GM10248 (cell line): Measurements from ENCODE around the gene MCM10.
"Not testable (repeated sequence)": the region's sequence is repeated elsewhere in the genome, so short reads cannot be mapped to it uniquely, and the experiment has no call there.

ENCODE experiments used
- CTCF ChIA-PET: fragments of 300-600 bp; sonication (Branson Sonifier 250); formaldehyde crosslinking; extraction: SDS; loops from one replicate; lab custom pipeline; 2021; ENCODE audit warnings: antibody characterized with exemption; lab: Yijun Ruan, JAX
- POLR2A ChIA-PET: fragments of 350-650 bp; sonication (Branson Sonifier 250); formaldehyde crosslinking; extraction: SDS; loops from one replicate; lab custom pipeline; 2020; ENCODE audit warnings: antibody characterized with exemption; lab: Yijun Ruan, JAX
- DNase-seq: peaks from one replicate; pipeline ENCODE4 v3.0.0; 2012; ENCODE audit errors: extremely low spot score
- TF ChIP-seq, protein P1 (sequence below): IDR thresholded peaks from 2 replicates; pipeline ENCODE4 v1.5.1; 2012; ENCODE audit warnings: mild to moderate bottlenecking, low read depth; ENCODE audit errors: extremely low read depth, missing control alignments, control extremely low read depth

The MCM10 gene

GRCh38 chr10:13239923-13240322 is 78.6 kb downstream of the MCM10 start:
- ChIA-PET POLR2A (interaction anchor here (0.7 kb wide), 1 partner anchor 10 kb away, joined by 6 read pairs; no protein-coding TSS in a partner anchor), CTCF (no interaction called here)
- DNase-seq: no peak
- TF ChIP-seq, protein P1, sequence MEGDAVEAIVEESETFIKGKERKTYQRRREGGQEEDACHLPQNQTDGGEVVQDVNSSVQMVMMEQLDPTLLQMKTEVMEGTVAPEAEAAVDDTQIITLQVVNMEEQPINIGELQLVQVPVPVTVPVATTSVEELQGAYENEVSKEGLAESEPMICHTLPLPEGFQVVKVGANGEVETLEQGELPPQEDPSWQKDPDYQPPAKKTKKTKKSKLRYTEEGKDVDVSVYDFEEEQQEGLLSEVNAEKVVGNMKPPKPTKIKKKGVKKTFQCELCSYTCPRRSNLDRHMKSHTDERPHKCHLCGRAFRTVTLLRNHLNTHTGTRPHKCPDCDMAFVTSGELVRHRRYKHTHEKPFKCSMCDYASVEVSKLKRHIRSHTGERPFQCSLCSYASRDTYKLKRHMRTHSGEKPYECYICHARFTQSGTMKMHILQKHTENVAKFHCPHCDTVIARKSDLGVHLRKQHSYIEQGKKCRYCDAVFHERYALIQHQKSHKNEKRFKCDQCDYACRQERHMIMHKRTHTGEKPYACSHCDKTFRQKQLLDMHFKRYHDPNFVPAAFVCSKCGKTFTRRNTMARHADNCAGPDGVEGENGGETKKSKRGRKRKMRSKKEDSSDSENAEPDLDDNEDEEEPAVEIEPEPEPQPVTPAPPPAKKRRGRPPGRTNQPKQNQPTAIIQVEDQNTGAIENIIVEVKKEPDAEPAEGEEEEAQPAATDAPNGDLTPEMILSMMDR: no peak

DNA sequence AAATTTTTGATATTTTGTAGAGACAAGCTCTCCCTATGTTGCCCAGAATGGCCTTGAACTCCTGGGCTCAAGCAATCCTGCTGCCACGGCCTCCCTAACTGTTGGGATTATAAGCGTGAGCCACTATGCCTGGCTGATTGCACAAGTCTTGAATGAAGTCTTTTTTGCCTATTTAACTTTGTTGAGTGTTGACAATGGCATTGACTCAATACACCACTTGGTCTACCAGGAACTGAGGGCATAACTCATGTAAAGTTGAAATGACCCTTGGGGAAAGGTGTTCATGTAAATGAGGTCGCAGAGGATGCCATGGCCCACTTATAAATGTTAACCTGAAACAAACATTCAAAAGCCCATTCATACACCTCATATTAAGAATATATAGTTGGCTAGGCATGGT is 80.3 kb downstream of the MCM10 start:
- CTCF ChIA-PET: no interaction called here
- POLR2A ChIA-PET: no interaction called here
- no peak for DNase-seq
- TF ChIP-seq, protein P1: no peak

GRCh38 chr10:13242260-13242659 is 80.9 kb downstream of the MCM10 start:
- DNase-seq, POLR2A ChIA-PET, CTCF ChIA-PET: not testable (repeated sequence)

DNA sequence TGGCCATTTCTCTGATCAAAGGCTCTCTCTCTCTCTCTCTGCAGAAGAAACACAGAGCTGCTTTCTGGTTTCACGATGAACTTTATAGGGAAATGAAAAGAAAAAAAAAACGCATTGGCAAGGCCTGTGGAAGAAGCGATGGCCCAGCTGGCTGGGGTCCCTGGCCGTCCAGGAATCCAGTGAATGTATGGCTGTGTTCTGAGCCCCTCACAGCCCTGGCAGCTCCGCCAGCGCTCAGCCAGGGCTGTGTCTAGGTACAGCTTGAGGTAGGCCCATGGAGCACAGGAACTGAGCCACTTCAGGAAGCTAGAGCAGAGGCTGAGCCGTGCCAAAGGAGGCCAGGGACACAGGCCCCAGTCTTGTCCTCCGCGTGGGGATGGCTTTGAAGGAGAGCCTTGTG is 85.9 kb downstream of the MCM10 start:
- no peak for DNase-seq
- CTCF ChIA-PET: no interaction called here
- TF ChIP-seq, protein P1: no peak
- POLR2A ChIA-PET: no interaction called here

DNA sequence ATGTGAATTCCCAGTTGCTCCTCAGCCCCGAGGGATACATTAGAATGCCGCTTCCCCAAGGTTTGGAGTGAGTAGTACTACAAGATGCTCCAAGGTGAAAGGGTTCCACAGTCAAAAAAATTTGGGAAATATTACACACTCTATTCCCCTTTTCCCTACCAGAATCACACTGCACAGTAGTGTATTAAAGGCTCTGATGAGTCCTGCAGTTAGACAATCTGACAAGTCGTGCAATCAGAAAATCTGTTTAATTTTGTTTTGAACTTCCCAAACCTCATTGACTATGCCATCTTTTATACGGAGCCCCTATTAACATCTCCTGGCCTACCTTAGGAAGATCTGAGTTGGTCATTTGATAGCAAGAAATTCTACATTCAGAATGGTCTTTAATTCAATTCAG is 86.4 kb downstream of the MCM10 start:
- no peak for DNase-seq
- ChIA-PET POLR2A (no interaction called here), CTCF (no interaction called here)
- TF ChIP-seq, protein P1: no peak

GRCh38 chr10:13253726-13254125 is 92.4 kb downstream of the MCM10 start:
- ChIA-PET POLR2A (no interaction called here), CTCF (no interaction called here)
- TF ChIP-seq, protein P1: no peak
- DNase-seq: no peak

DNA sequence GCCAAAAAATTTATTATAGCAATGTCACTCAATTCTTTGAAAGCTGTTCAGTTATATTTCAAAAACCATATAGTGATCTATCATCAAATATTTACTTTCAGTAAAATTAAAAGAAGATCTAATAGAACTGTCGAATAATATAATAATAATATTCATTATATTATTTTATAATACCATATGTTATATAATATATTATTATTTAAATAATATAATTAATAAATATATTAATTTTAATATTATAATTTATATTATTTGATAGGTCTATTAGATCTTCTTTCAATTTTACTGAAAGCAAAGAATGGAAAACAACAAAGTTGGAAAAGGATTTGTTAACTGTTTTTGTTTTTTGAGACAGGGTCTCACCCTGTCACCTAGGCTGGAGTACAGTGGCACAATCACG is 95.3 kb downstream of the MCM10 start:
- POLR2A ChIA-PET: no interaction called here
- no peak for DNase-seq
- TF ChIP-seq, protein P1: no peak
- CTCF ChIA-PET: no interaction called here
